Activated CD4-positive, alpha-beta T cell treated with anti-CD3 and anti-CD28 coated beads, Interleukin-2, amount 10 ng/mL, durations not matched to agents 7 days and 5 days (primary cell): ENCODE measurements around the gene PRR12. TPM values are rescaled to one million over a fixed set of nuclear protein-coding genes. Genes with fewer than 3 reads are reported as not detected.

Experiments
- CTCF ChIA-PET: fragments of 350-600 bp; sonication (Branson Sonifier 250); formaldehyde crosslinking; loops from one replicate; lab custom pipeline; 2021; ENCODE audit warnings: antibody characterized with exemption; lab: Charles Lee
- POLR2A ChIA-PET: fragments of 350-600 bp; sonication (Branson Sonifier 250); formaldehyde crosslinking; loops from one replicate; lab custom pipeline; 2021; ENCODE audit warnings: antibody characterized with exemption; lab: Charles Lee
- DNase-seq: peaks from one replicate; pipeline ENCODE4 v3.0.0-alpha.2; 2020
- H3K27ac Mint-ChIP-seq: one replicate; pipeline ENCODE4 v1.8.0; 2021; ENCODE audit warnings: mild to moderate bottlenecking, moderate library complexity, mixed read lengths
- H3K27me3 Mint-ChIP-seq: one replicate; pipeline ENCODE4 v1.8.0; 2021; ENCODE audit warnings: mixed read lengths
- H3K36me3 Mint-ChIP-seq: one replicate; pipeline ENCODE4 v1.8.0; 2021; ENCODE audit warnings: low read depth, mixed read lengths
- H3K4me1 Mint-ChIP-seq: one replicate; pipeline ENCODE4 v1.8.0; 2021; ENCODE audit warnings: mixed read lengths
- H3K4me3 Mint-ChIP-seq: one replicate; pipeline ENCODE4 v1.8.0; 2021; ENCODE audit warnings: mild to moderate bottlenecking, moderate library complexity, mixed read lengths
- H3K9me3 Mint-ChIP-seq: one replicate; pipeline ENCODE4 v1.8.0; 2021; ENCODE audit warnings: mixed read lengths
- total RNA-seq, 2 experiments: library from RNA; stranded (reverse); gene quantifications; one replicate each; pipeline ENCODE4 v1.2.3, GENCODE V29; 2021

Gene PRR12
- total RNA-seq, 2 experiments from 2014 or later: 41.5 to 45.9 TPM

- H3K4me3 Mint-ChIP-seq: no peak overlapping the region
- CTCF ChIA-PET: no interaction called here
Observed at GRCh38 chr19:49635530-49636232, 44.7 kb downstream of the PRR12 start.

GRCh38 chr19:49636233-49636932, 45.4 kb downstream of the PRR12 start:
- DNase-seq: no peak
- peaks cover 26% of the 10 kb centered on the region for H3K4me1 Mint-ChIP-seq
- ChIA-PET POLR2A (no interaction called here), CTCF (no interaction called here)
- no peaks in the 10 kb centered on the region for H3K9me3 Mint-ChIP-seq
- H3K4me3 Mint-ChIP-seq: no peak overlapping the region
- H3K36me3 Mint-ChIP-seq: no peaks in the 10 kb centered on the region
- H3K27ac Mint-ChIP-seq: peak overlapping the region; percentile 11
- peaks cover 7% of the 10 kb centered on the region for H3K27me3 Mint-ChIP-seq

More at GRCh38 chr19:49635530-49636232, 44.7 kb downstream of the PRR12 start:
- H3K9me3 Mint-ChIP-seq: no peaks in the 10 kb centered on the region
- DNase-seq: no peak
- POLR2A ChIA-PET: no interaction called here
- H3K4me1 Mint-ChIP-seq: peaks cover 22% of the 10 kb centered on the region
- peaks cover 7% of the 10 kb centered on the region for H3K27me3 Mint-ChIP-seq
- H3K27ac Mint-ChIP-seq: no peak overlapping the region
- no peaks in the 10 kb centered on the region for H3K36me3 Mint-ChIP-seq

- Mint-ChIP-seq H3K27ac (peak overlapping the region; percentile 60), H3K4me1 (peaks cover 37% of the 10 kb centered on the region), H3K36me3 (no peaks in the 10 kb centered on the region), H3K4me3 (peak overlapping the region; percentile 42), H3K27me3 (peaks cover 7% of the 10 kb centered on the region), H3K9me3 (no peaks in the 10 kb centered on the region)
- ChIA-PET CTCF (interaction anchor here (1.1 kb wide), 1 partner anchor 210 kb away, joined by 4 read pairs; no protein-coding TSS in a partner anchor), POLR2A (no interaction called here)
- DNase-seq: no peak
Observed at GRCh38 chr19:49637821-49638738, 47.1 kb downstream of the PRR12 start.

GRCh38 chr19:49639401-49640112, 48.6 kb downstream of the PRR12 start:
- peaks cover 51% of the 10 kb centered on the region for H3K4me1 Mint-ChIP-seq
- CTCF ChIA-PET: interaction anchor here (0.6 to 1.5 kb wide), 15 partner anchors 8 to 195 kb away, joined by 3 to 7 read pairs (median 3); partner anchors contain the start of genes NOSIP and PRMT1
- H3K27me3 Mint-ChIP-seq: peaks cover 7% of the 10 kb centered on the region
- peak overlapping the region; percentile 83 for H3K27ac Mint-ChIP-seq
- H3K4me3 Mint-ChIP-seq: peak overlapping the region; percentile 93
- DNase-seq: no peak
- H3K9me3 Mint-ChIP-seq: no peaks in the 10 kb centered on the region
- POLR2A ChIA-PET: interaction anchor here (0.7 to 1.4 kb wide), 3 partner anchors 24 to 49 kb away, joined by 3 to 4 read pairs (median 3); no protein-coding TSS in a partner anchor
- peaks cover 2% of the 10 kb centered on the region for H3K36me3 Mint-ChIP-seq

GRCh38 chr19:49640113-49640898, 49.3 kb downstream of the PRR12 start, which contains the start of gene RRAS:
Gene RRAS, minus strand, starts transcription at chr19:49640143. Its CDS starts 45 bp downstream, at chr19:49640098.
- H3K36me3 Mint-ChIP-seq: peaks cover 3% of the 10 kb centered on the region
- POLR2A ChIA-PET: interaction anchor here (0.5 to 1.4 kb wide), 6 partner anchors 24 to 496 kb away, joined by 3 to 5 read pairs (median 3); no protein-coding TSS in a partner anchor
- peak; percentile 100 for DNase-seq
- peak within 1 kb of the TSS; percentile 99 for H3K27ac Mint-ChIP-seq
- CTCF ChIA-PET: interaction anchor here (0.6 to 1.5 kb wide), 16 partner anchors 9 to 196 kb away, joined by 3 to 7 read pairs (median 3); partner anchors contain the start of genes NOSIP and PRMT1
- H3K4me3 Mint-ChIP-seq: peak within 1 kb of the TSS; percentile 93
- H3K4me1 Mint-ChIP-seq: peaks cover 53% of the 10 kb centered on the region
- peaks cover 7% of the 10 kb centered on the region for H3K27me3 Mint-ChIP-seq
- no peaks in the 10 kb centered on the region for H3K9me3 Mint-ChIP-seq

- Mint-ChIP-seq H3K9me3 (no peaks in the 10 kb centered on the region), H3K4me3 (peak within 1 kb of the TSS; percentile 93), H3K4me1 (peaks cover 55% of the 10 kb centered on the region), H3K36me3 (peaks cover 15% of the 10 kb centered on the region), H3K27ac (peak within 1 kb of the TSS; percentile 99), H3K27me3 (peaks cover 7% of the 10 kb centered on the region)
- ChIA-PET CTCF (interaction anchor here (0.6 to 2.7 kb wide), 7 partner anchors 13 to 739 kb away, joined by 3 to 12 read pairs (median 3); partner anchors contain the start of genes NOSIP, PRMT1 and PRRG2), POLR2A (no interaction called here)
- peak; percentile 99 for DNase-seq
Observed at GRCh38 chr19:49641688-49642491, 50.9 kb downstream of the PRR12 start, which contains the start of gene SCAF1. Gene SCAF1, plus strand, starts transcription at chr19:49642209. Its CDS starts 2,818 bp downstream, at chr19:49645027.

- peaks cover 7% of the 10 kb centered on the region for H3K27me3 Mint-ChIP-seq
- peak overlapping the region; percentile 99 for H3K27ac Mint-ChIP-seq
- DNase-seq: no peak
- ChIA-PET CTCF (interaction anchor here (1.2 to 2.7 kb wide), 7 partner anchors 10 to 116 kb away, joined by 3 to 12 read pairs (median 4); partner anchors contain the start of gene PRMT1), POLR2A (no interaction called here)
- H3K4me1 Mint-ChIP-seq: peaks cover 55% of the 10 kb centered on the region
- H3K4me3 Mint-ChIP-seq: peak overlapping the region; percentile 93
- H3K9me3 Mint-ChIP-seq: no peaks in the 10 kb centered on the region
- H3K36me3 Mint-ChIP-seq: peaks cover 20% of the 10 kb centered on the region
Observed at GRCh38 chr19:49642492-49643035, 51.6 kb downstream of the PRR12 start.

- DNase-seq: no peak
- H3K4me3 Mint-ChIP-seq: peak overlapping the region; percentile 93
- ChIA-PET POLR2A (interaction anchor here (0.6 kb wide), 1 partner anchor 21 kb away, joined by 3 read pairs; no protein-coding TSS in a partner anchor), CTCF (interaction anchor here (1.1 to 2.7 kb wide), 7 partner anchors 9 to 115 kb away, joined by 3 to 12 read pairs (median 4); partner anchors contain the start of gene PRMT1)
- peaks cover 5% of the 10 kb centered on the region for H3K27me3 Mint-ChIP-seq
- H3K9me3 Mint-ChIP-seq: no peaks in the 10 kb centered on the region
- H3K4me1 Mint-ChIP-seq: peaks cover 48% of the 10 kb centered on the region
- H3K36me3 Mint-ChIP-seq: peaks cover 20% of the 10 kb centered on the region
- peak overlapping the region; percentile 81 for H3K27ac Mint-ChIP-seq
Observed at GRCh38 chr19:49643466-49643865, 52.5 kb downstream of the PRR12 start.

GRCh38 chr19:49645592-49645991, 54.6 kb downstream of the PRR12 start:
- Mint-ChIP-seq H3K4me3 (no peak overlapping the region), H3K27ac (peak overlapping the region; percentile 54), H3K36me3 (peaks cover 20% of the 10 kb centered on the region), H3K27me3 (no peaks in the 10 kb centered on the region), H3K4me1 (peaks cover 34% of the 10 kb centered on the region), H3K9me3 (no peaks in the 10 kb centered on the region)
- CTCF ChIA-PET: interaction anchor here (0.6 kb wide), 1 partner anchor 114 kb away, joined by 3 read pairs; no protein-coding TSS in a partner anchor
- no peak for DNase-seq
- POLR2A ChIA-PET: no interaction called here

- Mint-ChIP-seq H3K27ac (no peak overlapping the region), H3K4me1 (peaks cover 30% of the 10 kb centered on the region), H3K4me3 (no peak overlapping the region), H3K27me3 (no peaks in the 10 kb centered on the region), H3K9me3 (no peaks in the 10 kb centered on the region), H3K36me3 (peaks cover 22% of the 10 kb centered on the region)
- POLR2A ChIA-PET: no interaction called here
- DNase-seq: no peak
- CTCF ChIA-PET: interaction anchor here (0.9 to 1.3 kb wide), 2 partner anchors 27 to 35 kb away, joined by 3 read pairs; no protein-coding TSS in a partner anchor
Observed at GRCh38 chr19:49645995-49646394, 55.0 kb downstream of the PRR12 start.
